ENCODE measurements around the gene TBC1D8.
A peak's percentile ranks its signal among the peaks of the same experiment; 100 is the strongest.
"Not testable (repeated sequence)": the region's sequence is repeated elsewhere in the genome, so short reads cannot be mapped to it uniquely, and the experiment has no call there.

Gene TBC1D8

DNA sequence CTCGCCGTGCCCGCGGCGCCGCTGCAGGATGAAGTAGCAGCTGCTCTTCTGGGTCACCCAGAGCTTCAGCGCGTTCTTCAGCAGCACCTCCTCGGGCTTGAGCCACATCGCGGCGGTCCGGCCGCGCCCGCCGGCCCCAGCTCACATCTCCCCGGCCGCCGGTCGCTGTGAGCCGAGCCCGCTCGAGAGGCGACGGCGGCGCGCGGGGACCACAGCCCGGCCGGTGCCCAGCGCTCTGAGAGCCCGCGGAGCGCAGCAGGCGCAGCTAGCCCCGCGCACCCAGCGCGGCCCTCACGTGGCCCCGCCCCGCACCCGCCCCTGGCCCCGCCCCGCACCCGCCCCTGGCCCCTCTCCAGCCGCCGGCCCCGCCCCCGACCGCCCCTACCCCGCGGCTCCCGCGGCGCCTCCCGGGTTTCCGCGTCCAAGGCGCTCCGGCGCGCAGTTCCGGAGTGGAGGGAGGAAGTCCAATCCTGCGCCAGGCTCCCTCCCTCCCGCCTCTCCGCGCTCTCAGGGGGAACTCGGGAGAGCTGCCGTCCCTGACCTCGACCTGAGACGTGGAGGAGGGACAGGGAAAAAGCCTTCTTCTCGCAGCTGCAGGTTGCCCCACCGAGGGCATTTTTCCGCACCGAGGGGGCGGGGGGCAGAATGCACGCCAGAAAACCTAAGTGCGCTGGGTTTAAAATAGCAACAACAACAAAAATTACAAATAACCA, at the start of gene TBC1D8:
Gene TBC1D8 (minus strand): TSS at position 237 of the 713 bp plus-strand sequence. CDS start 129 bp downstream, at position 108.
- DNase-seq (ENCODE audit: low spot score): peak; percentile 78

GRCh38 chr2:101200676-101201075, 49.5 kb upstream of the TBC1D8 start:
- DNase-seq (ENCODE audit: low spot score): no peak

GRCh38 chr2:101199251-101199791, 48.1 kb upstream of the TBC1D8 start:
- DNase-seq (ENCODE audit: low spot score): no peak

GRCh38 chr2:101197814-101198213, 46.6 kb upstream of the TBC1D8 start:
- DNase-seq (ENCODE audit: low spot score): no peak

DNA sequence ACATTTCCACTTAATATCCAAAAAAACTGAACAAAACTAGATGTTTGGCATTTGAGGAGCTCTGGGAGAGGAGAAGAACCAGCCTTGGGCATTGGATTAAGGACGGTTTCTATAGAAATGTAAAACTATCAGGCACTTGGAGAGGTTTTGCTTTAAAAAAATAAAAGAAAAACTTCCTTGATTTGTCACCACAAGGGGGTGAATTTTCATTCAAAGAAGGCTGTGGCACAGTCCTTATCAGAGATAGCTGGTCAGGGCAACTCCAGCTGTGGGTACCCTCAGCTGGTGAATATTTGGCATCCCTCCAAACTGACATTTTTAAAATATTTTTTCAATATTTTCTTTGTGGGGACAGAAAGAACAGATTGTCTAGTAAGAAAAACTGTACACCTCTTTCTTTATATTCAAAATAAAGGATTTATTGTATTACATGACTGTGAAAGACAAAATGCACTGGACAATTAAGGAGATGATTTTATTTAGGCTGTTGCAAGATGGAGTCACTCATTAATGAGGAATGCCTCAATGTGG, 46.1 kb upstream of the TBC1D8 start:
- no peak for DNase-seq (ENCODE audit: low spot score)

- DNase-seq (ENCODE audit: low spot score): no peak
Measured at GRCh38 chr2:101195871-101196661, 44.9 kb upstream of the TBC1D8 start.

DNA sequence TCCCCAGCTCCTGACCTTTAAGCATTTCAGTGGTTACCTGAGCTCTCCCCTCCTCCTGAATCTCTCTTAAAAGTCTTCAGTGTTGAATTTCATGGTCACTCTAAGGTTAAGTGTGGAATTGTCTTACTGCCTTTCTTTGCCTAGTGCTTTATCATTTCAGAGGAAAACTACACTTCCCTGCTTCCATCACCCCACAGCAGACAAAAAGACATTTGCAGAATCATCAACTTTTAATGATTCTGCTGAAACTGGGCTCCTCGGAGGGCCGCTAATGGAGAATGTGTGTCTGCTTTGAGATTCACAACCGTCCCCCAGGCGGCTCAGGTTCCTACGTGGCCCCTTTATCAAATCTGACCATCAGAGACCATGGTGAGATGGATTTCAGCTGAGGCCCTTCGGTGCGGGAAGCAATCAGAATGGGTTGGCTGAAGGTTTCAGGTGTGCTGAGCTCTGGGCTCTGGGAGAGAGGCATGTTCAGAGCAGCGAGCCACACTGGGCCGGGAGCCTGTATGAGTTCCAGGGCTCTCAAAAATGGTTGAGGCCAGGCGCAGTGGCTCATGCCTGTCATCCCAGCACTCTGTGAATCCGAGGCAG, 41.9 kb upstream of the TBC1D8 start:
- DNase-seq (ENCODE audit: low spot score): no peak

- DNase-seq (ENCODE audit: low spot score): no peak
Measured at GRCh38 chr2:101190747-101191516, 39.8 kb upstream of the TBC1D8 start.

GRCh38 chr2:101188683-101189405, 37.7 kb upstream of the TBC1D8 start:
- DNase-seq (ENCODE audit: low spot score): no peak

GRCh38 chr2:101187131-101187530, 35.9 kb upstream of the TBC1D8 start:
- DNase-seq (ENCODE audit: low spot score): no peak

DNA sequence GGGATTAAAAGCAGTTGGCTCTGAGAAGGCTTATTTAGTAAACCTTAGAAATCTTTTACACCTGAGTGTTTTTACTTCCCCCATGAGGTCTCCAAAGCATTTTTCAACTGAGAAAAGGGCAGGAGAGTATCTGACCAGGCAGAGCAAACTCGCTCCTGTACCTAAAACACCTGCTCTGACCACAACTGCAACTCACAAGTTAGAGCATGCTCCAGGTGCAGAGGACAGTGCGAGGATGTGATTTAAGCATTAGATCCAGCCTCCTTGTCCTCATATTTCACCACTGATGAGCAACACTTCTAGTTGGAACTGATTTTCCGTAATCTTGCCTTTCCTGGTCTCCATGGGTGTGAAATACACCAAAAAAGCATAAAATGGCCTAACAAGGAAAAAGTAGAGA, 34.5 kb upstream of the TBC1D8 start:
- DNase-seq (ENCODE audit: low spot score): no peak

DNA sequence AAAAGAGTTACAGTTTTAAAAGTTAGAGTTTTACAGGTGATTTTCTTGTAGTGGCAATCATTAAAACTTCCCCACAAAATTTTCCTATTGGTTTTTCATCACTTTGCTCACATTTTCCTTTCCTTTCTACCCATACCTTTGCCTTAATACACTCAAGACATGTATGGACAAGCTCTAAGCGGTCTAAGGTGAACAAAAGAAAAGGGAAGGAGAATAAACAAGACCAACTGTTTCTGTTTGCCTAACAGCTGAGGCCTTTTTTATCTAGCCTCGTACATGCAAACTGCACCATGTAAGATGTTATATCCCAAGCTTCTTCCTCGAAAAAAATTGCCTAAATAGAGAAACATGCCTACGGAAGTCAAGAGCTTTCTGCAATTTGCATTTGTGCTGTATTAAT, 33.9 kb upstream of the TBC1D8 start:
- DNase-seq (ENCODE audit: low spot score): no peak

DNA sequence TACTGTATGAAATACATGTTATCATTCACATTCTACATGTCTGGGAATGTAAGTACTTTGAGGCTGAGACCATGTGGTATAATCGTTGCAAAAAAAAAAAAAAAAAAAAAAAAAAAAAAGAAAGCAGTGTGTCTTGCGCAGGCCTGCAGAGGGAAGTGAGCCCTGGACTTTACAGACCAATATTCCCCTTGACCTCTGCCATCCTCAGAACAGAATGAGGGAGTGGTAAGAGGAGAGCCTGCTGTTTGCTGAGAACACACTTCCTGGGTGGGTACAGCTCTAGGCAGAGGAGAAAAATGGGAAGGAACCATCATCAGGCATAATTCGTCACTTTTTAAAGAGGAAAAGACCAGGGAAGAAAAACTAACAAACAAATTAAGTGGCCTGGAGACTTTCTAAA, 28.8 kb upstream of the TBC1D8 start:
- DNase-seq (ENCODE audit: low spot score): no peak

DNA sequence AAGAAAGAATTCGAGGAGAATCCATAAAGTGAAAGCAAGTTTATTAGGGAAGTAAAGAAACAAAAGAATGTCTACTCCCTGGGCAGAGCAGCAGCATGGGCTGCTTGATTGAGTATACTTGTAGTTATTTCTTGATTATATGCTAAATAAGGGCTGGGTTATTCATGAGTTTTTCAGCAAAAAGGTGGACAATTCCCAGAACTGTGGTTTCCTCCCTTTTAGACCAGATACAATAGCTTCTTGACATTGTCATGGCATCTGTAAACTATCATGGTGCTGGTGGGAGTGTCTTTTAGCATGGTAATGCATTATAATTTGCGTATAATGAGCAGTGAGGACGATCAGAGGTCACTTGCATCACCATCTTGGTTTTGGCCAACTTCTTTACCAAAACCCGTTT, 25.6 kb upstream of the TBC1D8 start:
- no peak for DNase-seq (ENCODE audit: low spot score)

DNA sequence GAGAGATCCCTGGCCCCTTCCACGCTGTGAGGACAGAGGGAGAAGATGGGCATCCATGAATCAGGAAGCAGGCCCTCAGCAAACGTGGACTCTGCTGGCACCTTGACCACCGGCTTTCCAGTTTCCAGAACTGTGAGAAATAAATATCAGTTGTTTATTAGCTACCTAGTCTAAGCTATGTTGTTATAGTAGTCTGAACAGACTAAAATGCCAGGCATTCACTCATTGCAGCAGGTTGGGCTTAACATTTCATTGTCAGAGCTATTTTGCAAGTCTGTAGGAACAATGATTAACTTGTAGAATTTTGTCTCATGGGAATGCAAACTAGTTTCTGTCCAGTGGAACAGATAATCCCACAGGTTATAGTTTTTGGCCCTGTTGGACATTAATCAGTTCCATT, 24.8 kb upstream of the TBC1D8 start:
- no peak for DNase-seq (ENCODE audit: low spot score)

DNA sequence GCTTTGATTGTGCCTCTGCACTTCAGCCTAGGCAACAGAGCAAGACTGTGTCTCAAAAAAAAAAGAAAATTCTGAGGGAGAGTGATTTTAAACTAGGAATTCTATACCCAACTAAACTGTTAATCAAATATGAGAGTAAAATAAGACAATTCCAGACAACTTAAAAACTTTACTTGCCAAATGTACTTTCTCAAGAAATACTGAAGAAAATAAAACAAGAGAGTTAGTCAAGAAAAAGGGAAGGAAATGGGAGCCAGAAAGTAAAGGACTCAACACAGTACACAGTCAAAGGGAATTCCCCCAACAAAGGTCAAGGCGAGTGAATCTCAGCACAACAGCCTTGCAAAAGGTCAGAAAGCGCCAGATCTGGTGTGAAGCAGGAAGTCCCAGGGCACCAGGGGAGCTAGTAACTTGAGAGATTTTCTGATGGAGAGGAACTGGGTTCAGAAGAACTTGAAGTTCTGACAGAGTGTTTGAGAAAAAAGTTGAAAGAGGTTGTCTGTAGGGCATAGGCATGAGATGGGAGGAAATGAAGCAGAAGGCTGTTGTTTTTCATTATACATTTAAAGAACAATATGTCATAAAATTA, 22.6 kb upstream of the TBC1D8 start:
- no peak for DNase-seq (ENCODE audit: low spot score)

DNA sequence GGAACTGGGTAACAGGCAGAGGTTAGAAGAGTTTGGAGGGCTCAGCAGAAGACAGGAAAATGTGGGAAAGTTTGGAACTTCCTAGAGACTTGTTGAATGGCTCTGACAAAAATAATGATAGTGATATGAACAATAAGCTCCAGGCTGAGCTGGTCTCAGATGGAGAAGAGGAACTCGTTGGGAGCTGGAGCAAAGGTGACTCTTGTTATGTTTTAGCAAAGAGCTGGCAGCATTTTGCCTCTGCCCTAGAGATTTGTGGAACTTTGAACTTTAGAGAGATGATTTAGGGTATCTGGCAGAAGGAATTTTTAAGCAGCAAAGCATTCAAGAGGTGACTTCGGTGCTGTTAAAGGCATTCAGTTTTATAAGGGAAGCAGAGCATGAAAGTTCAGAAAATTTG, 18.6 kb upstream of the TBC1D8 start:
- not testable (repeated sequence) for DNase-seq (ENCODE audit: low spot score)

DNA sequence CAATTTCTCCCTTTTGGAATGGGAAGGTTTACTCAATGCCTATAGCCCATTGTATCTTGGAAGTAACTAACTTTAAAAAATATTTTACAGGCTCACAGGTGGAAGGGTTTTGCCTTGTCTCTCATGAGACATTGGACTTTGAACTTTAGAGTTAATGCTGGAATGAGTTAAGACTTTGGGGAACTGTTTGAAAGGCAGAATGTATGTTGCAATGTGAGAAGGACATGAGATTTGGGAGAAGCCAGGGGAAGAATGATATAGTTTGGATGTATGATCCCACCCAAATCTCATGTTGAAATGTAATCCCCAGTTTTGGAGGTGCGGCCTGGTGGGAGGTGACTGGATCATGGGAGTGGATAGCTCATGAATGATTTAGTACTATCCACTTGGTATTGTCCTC, 17.5 kb upstream of the TBC1D8 start:
- no peak for DNase-seq (ENCODE audit: low spot score)

DNA sequence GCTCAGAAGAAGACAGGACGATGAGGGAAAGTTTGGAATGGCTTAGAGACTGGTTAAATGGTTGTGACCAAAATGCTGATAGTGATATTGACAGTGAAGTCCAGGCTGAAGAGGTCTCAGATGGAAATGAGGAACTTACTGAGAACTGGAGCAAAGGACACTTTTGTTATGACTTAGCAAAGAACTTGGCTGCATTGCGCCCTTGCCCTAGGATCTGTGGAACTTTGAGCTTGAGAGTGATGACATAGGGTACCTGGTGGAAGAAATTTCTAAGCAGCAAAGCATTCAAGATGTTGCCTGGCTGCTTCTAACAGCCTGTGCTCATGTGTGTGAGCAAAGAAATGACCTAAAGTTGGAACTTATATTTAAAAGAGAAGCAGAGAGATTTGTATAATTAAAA, 16.4 kb upstream of the TBC1D8 start:
- not testable (repeated sequence) for DNase-seq (ENCODE audit: low spot score)

DNA sequence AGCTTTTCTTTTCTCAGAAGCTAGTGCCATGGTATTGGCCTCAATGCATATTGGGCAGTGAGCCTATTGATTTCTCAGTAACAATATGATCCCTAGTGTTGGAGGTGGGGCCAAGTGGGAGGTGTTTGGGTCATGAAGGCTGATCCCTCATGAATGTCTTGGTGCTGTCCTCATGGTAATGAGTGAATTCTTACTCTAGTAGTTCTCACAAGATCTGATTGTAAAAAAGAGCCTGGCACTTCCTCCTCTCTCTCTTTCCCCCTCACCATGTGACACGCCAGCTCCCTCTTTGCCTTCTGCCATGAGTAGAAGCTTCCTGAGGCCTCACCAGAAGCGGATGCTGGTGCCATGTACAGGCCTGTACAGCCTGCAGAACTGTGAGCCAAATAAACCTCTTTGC, 12.8 kb upstream of the TBC1D8 start:
- no peak for DNase-seq (ENCODE audit: low spot score)
